Cerebellar nuclear complex (tissue), 1 donor: ENCODE results near the gene STAMBP.
"Not testable (repeated sequence)": the region's sequence is repeated elsewhere in the genome, so short reads cannot be mapped to it uniquely, and the experiment has no call there.

ENCODE experiments used
- DNase-seq, 2 experiments: peaks; one replicate each; lab custom pipeline; 2025; lab: John Stamatoyannopoulos, UW

The STAMBP gene

DNA sequence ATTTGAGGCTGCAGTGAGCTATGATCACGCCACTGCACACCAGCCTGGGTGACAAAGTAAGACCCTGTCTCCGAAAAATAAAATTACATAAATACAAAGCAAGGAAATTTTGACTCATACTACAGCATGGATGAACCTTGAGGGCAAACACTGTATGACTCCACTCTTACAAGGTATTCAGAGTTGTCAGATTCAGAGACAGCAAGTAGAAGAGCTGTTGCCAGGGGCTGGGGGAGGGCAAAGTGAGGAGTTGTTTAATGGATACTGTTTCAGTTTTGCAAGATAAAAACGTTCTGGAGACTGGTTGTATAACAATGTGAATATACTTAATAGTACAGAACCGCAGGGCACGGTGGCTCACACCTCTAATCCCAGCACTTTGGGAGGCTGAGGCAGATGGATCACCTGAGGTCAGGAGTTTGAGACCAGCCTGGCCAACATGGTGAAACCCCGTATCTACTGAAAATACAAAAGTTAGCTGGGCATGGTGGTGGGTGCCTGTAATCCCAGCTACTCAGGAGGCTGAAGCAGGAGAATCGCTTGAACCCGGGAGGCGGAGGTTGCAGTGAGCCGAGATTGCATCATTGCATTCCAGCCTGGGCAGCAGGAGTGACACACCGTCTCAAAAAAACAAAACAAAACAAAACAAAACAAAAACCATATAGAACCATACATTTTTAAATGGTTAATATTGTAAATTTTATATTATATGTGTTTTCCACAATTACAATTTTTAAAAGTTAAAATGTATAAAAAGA lies 59.0 kb downstream of the STAMBP start:
- DNase-seq = not testable (repeated sequence)

DNA sequence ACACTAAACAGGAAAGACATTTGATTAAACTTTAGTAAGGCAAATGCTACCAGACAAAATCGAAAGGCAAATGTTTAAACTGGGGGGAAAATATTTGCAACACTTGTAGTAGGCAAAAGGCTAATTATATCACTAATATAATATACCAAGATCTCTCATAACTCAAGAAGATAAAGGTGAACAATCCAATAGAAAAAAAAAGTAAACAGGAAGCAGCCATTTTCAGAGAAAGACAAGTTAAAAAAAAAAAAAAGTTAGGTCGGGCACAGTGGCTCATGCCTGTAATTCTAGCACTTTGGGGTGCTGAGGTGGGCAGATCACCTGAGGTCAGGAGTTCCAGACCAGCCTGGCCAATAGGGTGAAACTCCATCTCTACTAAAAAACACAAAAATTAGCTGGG lies 59.6 kb downstream of the STAMBP start:
- no peak for DNase-seq

DNA sequence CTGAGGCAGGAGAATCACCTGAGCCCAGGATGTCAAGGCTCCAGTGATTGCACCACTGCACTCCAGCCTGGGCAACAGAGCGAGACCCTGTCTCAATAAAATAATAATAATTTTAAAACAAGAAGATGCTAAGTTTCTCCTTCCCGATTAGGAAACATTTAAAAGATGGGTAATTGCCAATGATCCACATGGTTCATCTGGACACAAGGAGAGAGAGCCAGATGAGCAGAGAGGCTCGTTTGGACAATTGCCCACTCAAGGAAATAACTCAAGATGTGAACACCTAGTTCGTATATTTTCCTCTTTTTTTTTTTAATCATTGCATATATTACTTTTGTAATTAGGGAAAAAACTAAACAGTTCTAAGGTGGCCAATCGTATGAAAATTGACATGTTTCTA lies 60.4 kb downstream of the STAMBP start:
- DNase-seq = no peak

DNA sequence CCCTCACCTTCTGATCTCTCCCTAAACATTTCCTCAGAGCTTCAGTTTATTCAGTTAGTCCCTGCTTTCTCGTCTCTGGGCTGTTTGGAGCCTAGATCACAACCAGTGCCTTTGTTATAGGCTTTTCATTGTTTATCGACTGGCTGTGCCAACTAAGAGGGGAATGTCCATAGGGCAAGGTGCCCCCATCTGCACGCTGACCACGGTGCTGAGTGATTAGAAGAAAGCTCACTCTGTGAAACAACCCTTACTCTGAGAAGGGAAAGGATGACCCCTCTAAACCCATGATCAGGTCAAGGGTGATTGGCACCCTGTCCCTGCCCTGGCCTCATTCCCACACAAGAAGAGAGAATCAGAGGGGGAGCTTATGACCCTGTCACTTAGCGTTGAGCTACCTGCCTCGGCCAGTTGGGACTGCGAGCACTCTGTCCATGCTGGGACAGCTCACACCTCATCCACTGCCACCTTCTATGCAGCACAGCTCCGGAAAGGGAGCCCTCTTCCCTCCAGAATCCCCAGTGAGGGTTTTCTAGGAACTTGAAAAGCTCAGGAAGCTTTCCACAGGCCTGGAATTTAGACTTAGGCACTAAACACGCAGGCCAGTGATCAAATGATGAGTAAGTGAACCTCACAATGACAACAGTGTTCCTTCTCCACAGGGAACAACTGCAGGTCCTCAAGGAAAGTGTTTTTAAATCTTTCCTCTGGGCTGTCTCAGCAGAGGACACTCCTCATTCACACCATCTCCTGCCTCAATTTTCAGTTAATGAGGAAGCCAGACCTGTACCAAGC lies 61.7 kb downstream of the STAMBP start:
- DNase-seq = no peak

DNA sequence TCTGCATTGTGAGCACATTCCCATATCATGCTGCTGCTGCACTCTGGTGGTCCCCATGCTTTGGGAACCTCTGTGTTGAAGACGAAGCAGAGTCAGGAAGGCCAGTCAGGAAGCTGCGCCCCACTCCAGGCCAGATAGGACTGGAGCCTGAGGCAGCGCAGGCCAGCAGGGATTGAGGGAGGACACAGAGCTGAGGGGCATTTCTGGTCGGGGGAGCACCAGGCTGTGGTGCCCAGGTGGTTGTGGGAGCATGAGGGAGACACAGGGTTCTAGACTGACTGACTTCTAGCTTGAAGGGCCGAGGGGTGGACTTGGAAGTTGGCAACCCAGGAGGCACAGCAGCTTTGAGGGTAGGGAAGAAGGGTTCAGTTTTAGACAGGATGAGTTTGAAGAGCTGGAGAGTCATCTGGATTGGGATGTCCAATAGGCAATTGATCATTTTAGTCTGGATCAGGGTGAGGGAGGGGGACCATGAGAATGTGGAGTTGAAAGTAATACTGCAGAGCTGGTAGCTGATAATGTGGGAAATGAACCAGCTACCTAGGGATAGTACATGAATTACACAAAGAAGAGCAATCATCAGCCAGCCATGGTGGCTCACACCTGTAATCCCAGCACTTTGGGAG lies 62.6 kb downstream of the STAMBP start:
- DNase-seq = no peak

DNA sequence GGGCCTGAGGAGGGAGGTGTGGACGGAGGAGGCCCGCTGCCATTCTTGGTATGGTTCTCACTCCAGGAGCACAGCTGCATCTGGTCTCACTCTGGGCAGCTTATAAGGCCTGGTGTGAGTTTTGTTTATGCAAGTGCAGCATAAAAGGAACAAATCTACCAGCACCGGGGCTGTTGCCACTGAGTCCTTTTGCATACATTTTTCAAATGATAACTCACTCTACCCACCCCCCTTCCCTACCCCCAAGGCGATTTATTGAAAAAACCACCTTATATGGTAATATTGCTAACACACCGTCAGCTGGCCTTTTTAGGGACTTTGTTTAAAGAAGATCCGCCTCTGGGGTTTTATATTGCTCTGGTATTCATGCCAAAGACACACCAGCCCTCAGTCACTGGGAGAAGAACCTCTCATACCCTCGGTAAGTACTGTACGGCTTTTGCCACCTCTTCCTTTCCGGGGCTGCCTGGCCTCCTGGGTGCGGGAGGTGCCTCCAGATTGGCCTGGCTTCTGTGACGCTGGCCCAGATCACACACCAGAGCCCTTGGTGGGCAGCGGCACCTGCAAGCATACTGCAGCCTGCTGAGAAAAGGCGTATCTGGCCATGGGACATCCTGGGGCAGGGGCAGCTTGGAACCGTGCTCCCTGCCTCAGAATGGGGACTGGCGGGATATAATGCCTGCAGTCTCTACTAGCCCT lies 64.0 kb downstream of the STAMBP start, which contains the start of gene ACTG2:
Gene ACTG2 (plus strand): TSS at position 378 of the 699 bp plus-strand sequence. CDS start 8,304 bp downstream, outside the sequence.
- no peak for DNase-seq

DNA sequence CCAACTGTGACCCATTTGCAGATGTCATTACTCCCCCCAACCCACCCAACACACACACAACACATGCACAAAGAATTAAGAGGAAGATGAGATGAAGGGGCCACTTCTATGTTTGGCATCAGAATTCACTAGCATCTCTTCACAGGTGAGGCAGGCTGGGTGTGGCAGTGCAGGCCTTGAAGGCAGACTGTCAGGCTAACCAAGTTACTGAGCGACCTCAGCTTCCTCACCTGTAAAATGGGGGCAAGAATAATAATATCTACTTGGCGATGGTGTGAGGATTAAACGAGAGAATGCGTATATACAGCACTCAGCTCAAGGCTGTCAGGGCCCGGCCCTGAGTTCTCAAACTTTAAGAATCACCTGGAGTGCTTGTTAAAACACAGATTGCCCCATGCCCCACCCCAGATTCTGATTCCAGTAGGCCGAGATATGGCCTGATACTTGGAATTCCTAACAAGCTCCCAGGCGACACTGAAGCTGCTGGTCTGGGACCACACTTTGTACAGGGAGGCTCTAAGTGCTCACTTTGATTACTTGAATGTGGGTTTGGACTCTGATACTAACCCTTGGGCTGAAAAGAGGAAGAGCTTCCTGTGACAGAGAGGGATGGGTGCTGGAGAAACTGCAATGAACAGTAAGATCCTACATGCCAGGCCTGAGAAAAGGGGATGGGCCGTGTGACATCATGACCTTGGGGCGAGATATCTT lies 65.2 kb downstream of the STAMBP start:
- DNase-seq = no peak

DNA sequence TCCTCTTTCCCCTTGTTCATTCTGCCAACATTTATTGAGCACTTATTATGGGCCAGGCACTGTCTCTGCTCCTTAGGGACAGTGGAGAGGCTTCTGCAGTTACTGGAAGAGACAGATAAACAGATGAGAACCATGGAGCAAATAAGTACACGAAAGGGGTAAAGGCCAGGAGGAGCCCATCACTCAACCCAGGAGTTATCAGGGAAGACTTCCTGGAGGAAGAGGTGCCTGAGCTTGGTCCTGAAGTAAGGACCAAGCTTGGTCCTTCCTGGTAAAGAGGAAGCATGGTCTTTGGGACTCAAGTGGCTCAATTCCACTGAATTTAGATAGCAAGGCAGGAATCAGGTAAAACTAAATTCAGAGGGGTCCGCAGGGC lies 65.7 kb downstream of the STAMBP start:
- DNase-seq = no peak

DNA sequence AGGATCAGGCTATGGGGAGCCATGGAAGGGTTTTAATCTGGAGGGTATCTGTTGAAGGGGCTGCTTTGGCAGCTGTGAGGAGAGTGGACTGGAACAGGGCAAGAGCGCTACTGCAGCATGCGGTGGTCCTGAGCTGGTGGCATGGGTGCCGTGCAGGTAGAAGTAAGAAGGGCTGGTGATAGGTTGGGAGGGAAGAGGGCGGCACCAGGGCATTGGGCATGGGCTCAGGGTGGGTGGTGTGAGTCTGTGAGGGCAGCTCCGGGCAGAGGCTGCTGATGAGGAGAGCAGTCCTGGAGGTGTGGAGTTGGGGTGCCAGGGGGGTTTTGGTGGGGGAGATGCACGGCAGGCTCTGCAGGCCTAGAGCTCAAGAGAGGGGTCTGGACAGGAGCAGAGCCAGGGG lies 66.1 kb downstream of the STAMBP start:
- DNase-seq = no peak

DNA sequence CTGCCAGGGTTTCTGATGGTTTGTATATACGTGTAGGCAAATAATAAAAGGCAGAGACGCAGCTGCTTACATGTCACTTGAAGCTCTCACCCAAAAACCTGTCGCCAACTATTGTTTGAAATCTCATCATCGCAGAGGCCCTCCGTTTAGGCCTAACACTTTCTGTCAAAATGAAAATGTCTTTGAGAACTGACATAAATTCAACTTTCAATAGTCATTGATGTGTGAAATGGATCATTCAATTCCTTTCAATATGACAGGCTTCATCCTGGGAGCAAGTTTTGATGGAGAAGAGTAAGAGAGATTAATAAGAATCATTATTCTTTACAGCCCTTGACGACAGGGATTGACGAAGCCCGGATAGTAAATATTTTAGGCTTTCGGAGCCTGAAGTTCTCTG lies 66.7 kb downstream of the STAMBP start:
- DNase-seq = no peak

DNA sequence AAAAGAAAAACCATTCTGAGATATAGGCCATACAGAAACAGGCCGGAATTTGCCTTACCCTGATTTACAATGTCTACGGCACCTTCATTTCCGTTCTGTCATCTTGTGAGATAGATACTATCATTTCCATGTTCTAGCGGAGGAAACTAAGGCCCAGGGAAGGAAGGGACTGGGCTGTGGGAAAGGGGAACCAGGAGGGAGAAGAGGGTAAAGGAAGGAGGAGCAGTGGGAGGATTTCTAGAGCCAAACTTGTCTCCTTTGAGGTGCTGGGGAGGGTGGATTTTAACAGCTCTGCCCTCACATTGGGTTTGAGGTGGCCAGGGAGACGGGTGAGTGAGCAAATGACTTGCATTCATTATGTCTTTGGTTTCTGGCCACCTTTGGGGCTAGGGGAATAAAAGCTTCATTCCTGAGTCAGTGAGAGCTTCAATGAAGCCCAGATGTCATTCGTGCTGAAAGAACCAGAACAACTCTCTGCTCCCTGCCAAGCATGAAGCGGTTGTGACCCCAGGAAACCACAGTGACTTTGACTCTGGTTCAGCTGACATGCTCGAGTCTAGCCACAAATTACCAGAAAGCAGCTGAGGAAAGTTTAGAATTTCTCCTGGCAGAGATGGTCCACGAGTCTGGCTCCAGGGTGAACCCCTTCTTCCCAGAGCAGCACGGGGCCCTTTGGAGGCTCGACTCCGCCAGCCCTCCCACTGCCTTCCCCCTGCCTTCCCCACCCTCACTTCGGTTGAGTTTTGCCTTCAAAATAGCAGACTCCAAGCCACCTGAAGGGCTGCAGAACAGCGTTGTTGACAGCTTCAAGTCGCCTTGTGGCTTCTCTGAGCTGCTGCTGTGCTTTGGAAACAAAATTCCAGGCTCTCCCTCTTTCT lies 67.8 kb downstream of the STAMBP start:
- DNase-seq = no peak

DNA sequence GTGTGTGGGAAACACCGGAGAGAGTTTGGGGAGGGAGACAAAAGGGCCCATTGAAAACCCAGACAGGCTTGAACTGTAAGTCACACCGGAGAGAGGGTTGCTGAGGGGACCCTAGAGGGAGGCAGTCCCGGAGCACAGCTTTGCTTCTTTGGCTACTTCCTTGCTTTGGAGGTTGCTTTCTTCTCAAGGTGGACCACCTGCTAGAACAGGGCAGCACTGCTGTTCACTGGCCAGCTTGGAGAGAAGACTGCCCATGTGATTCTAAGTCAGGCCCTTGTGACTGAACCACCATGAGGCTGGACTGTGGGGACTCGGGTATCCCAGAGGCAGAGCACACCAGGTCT lies 68.5 kb downstream of the STAMBP start:
- DNase-seq = no peak

DNA sequence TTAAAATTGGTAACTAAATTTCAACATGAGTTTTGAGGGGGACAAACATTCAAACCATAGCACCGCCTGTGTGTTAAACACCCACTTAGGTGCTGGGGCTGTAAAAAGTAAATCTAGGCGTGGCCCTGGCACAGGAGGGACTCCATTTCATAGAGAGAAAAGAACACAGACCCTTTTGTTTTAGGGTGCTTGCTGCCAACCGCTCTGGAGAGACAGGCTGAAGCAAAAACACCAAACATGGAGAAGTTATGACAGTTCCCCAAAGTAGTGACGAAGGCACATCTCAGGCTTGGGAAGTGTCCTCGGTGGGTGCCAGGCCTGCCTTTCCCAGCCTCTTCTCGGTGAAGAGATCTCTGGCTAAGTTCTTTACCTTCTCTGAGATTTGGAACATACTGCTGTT lies 69.2 kb downstream of the STAMBP start:
- DNase-seq = no peak

DNA sequence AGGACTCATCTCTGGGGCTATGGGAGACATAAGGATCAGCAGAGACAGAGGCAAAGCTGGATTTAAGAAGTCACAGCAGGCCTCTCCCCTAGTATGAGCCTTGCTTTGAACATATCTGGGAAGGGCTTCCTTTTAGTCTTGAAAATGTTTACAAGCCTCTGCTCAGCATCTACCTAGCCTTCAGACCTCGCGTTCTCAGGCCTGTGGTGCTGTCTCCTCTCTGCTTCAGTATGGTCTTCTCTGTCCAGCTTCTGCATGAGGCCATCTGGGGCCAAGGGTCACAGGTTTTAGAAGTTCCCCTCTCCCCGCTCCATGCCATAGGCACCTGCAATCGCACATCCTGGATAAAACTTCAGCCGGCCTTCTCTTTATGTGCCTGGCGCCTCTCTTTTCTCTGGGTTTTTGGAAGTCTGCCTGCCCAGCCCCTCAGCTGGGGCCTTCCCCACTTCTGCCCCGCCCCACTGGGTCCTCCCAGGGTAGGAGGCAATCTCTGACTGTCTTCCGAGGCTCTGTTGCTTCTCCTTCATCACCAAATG lies 71.1 kb downstream of the STAMBP start:
- DNase-seq = no peak

DNA sequence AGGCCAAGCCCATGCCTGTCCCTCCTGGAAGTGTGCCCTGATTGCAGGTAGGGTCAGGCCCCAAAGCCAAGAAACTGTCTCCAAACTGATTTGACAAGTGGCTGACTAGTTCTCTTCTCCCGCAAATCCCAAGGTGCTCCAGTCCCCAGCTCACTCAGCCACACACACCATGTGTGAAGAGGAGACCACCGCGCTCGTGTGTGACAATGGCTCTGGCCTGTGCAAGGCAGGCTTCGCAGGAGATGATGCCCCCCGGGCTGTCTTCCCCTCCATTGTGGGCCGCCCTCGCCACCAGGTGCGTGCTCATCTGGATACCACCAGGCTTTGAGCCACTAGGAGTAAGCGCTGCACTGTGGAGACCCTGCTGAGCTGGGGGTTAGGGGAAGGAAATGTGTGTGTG lies 72.4 kb downstream of the STAMBP start:
- DNase-seq = no peak

DNA sequence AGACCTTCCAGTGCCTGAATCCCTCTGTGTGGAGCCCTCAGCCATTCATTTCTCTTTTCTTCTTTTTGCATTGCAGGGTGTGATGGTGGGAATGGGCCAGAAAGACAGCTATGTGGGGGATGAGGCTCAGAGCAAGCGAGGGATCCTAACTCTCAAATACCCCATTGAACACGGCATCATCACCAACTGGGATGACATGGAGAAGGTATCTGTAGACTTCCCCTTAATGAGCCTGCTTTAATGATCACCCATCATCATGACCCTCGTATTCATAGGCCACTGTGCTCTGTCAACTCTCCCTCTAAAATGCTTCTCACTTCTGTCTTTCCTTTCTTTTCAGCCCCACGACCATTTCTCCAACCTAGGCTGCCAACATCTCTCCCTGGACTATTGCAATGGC lies 73.5 kb downstream of the STAMBP start:
- DNase-seq = no peak

DNA sequence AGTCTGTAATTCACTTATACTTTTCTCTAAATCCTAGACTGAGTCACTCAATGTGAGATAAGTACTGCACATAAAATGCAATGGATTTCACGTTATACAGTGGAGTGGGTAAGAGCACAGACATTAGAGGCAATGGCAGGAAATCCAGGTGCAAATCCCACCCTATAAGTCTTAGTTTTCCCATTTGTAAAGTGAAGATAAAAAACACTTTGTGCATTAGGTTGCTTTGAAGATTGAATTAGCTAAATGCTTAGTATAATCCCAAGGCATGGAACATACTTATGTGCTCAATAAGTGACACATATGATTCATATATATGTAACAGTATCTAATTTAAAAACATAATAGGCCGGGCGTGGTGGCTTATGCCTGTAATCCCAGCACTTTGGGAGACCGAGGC lies 74.6 kb downstream of the STAMBP start:
- no peak for DNase-seq

DNA sequence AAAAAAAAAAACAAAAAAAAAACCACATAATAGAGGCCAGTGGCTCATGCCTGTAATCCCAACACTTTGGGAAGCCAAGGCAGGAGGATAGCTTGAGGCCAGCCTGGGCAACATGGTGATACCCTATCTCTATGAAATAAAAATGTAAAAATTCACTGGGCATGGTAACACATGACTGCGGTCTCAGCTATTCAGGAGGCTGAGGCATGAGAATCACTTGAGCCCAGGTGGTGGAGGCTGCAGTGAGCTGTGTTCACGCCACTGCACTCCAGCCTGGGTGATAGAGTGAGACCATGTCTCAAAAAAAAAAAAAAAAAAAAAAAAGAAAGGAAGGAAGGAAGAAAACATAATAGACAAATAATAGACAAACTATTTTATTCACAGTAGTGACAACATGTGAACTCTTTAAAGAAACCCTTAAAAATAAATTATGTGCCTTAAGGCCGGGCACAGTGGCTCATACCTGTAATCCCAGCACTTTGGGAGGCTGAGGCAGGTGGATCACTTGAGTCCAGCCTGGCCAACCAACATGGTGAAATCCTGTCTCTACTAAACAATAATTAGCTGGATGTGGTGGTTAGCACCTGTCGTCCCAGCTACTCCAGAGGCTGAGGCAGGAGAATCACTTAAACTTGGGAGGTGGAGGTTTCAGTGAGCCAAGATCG lies 75.3 kb downstream of the STAMBP start:
- DNase-seq = not testable (repeated sequence)

DNA sequence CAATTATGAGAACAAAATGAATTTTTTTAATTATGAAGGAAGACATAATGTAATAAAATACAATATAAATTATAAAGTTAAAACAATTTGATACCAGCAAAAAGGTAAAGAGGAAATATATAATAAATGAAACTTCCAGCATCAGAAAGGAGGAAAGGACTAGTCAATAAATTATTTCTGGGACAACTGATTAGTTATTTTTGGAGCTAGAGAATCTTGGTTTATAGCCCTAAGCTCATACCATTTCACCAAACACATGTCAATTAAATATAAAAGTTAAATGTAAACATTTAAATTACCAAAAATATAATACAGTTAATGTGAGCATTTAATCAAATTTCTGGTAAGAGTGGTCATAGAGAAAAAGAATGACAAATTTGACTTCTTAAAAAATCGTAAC lies 76.2 kb downstream of the STAMBP start:
- no peak for DNase-seq
